DOHH2 (cell line): ENCODE results near the gene ADAM19.

Experiments
- CTCF ChIP-seq: fragments of 200-600 bp; sonication (generic); IDR thresholded peaks from one replicate; pipeline ENCODE4 v1.5.1; 2014; ENCODE audit warnings: antibody characterized with exemption, mild to moderate bottlenecking, low read depth, low read length; ENCODE audit not compliant: poor library complexity, severe bottlenecking
- EZH2phosphoT487 ChIP-seq: fragments of 200-600 bp; sonication (generic); IDR thresholded peaks from 2 replicates; pipeline ENCODE4 v1.6.1; 2017; ENCODE audit warnings: borderline replicate concordance, mild to moderate bottlenecking, antibody characterized with exemption, low read length, moderate library complexity, mixed read lengths

DNA sequence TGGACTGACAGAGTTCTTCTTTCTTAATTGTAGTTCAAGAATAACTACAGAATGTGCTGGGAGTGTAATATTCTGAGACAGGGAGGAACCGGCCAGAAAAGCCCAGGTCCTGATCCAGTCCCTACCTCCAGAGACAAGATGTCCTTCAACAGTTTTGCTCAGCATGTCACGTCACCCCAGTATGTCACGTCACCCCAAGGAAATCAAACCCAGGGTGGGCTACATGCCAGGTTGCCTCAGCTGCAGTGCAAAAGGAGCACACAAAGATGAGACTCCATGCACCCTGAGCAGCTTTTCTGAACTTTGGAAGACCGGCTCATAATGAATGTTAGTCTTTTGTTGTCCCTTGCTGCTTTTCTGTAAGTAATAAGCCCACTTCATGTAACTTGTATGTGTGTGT, 141.5 kb downstream of the ADAM19 start:
- TF ChIP-seq EZH2phosphoT487 (no peak), CTCF (no peak)
